ENCODE measurements around the gene SUPT7L. TPM values are rescaled to one million over a fixed set of nuclear protein-coding genes. Genes with fewer than 3 reads are reported as not detected.

SUPT7L gene
- total RNA-seq = 32.5 and 40.0 TPM in 2 replicates

GRCh38 chr2:27663285-27664153 is at the start of gene SUPT7L, which contains the start of gene SLC4A1AP:
Gene SUPT7L (minus strand): TSS chr2:27663614. CDS start chr2:27662192, 1,422 bp downstream.
Gene SLC4A1AP (plus strand): TSS chr2:27663889. CDS start chr2:27663915, 26 bp downstream.

GRCh38 chr2:27628767-27629709 is 34.4 kb downstream of the SUPT7L start, which contains the start of the genes CCDC121 and GPN1:
Gene CCDC121 (minus strand): TSS chr2:27629012. CDS start chr2:27627799, 1,213 bp downstream.
Gene GPN1 (plus strand): TSS chr2:27629050. CDS start chr2:27629059, 9 bp downstream.

Small RNA genes lying within 50 kb of the gene (small RNA-seq; reads per million reads assigned to genes)
- gene RF00340 (ENCODE audit: low replicate concordance) = not detected

Other genes starting within 250 kb of the SUPT7L start
- 136 and 159 TPM in 2 replicates for gene NRBP1, start 235.0 kb downstream of the SUPT7L start, total RNA-seq
- not detected in 2 replicates for gene KRTCAP3, start 221.2 kb downstream of the SUPT7L start, total RNA-seq
- gene IFT172, start 173.9 kb downstream of the SUPT7L start, total RNA-seq = 14.2 and 18.5 TPM in 2 replicates
- 2.2 and 14.0 TPM in 2 replicates for gene FNDC4, start 168.4 kb downstream of the SUPT7L start, total RNA-seq
- 0.43 TPM in 1 of 2 replicates, not detected in the other for gene GCKR, start 166.8 kb downstream of the SUPT7L start, total RNA-seq
- gene ZNF512, start 80.6 kb downstream of the SUPT7L start, total RNA-seq = 23.2 and 27.8 TPM in 2 replicates
- gene CCDC121, start 34.6 kb downstream of the SUPT7L start, total RNA-seq = 0.88 and 1.1 TPM in 2 replicates
- 30.4 and 53.0 TPM in 2 replicates for gene GPN1, start 34.6 kb downstream of the SUPT7L start, total RNA-seq
- gene SLC4A1AP, start 275 bp upstream of the SUPT7L start, total RNA-seq = 27.4 and 34.8 TPM in 2 replicates
- gene MRPL33, start 108.1 kb upstream of the SUPT7L start, total RNA-seq = 49.9 and 50.5 TPM in 2 replicates
- 0.57 and 1.1 TPM in 2 replicates for gene RBKS, start 226.8 kb upstream of the SUPT7L start, total RNA-seq
- 19.8 and 26.3 TPM in 2 replicates for gene BABAM2, start 227.1 kb upstream of the SUPT7L start, total RNA-seq

Data from placental pericyte (primary cell).